Measurements from ENCODE around the gene TEFM. TPM values are rescaled to one million over a fixed set of nuclear protein-coding genes. Genes with fewer than 3 reads are reported as not detected.

TEFM gene
- total RNA-seq, 1 experiment from 2014 or later: 11.7 TPM

- H3K36me3 Mint-ChIP-seq (ENCODE audit: insufficient read depth in 1 of 3, low read depth in 3 of 3): peaks cover 30 to 65% (median 60%) of the 10 kb centered on the region in 3 experiments; a peak in 6 of 7 replicates
- no CpG with 5 or more reads among the region's 3 CpGs for WGBS (ENCODE audit: extremely low coverage, insufficient read length, low lambda C conversion rate)
- H3K27me3 ChIP-seq (ENCODE audit: insufficient read depth, low read length): no peaks in the 10 kb centered on the region
- H2AK5ac ChIP-seq (ENCODE audit: insufficient read length, low read length): no peak overlapping the region
- H3K4me1 ChIP-seq (ENCODE audit: insufficient read depth, low read length): no peaks in the 10 kb centered on the region
- H3K27ac ChIP-seq (ENCODE audit: insufficient read length, low read depth, low read length): no peak overlapping the region
- H3K14ac ChIP-seq (ENCODE audit: insufficient read depth, low read length): no peak overlapping the region
- H2BK15ac ChIP-seq (ENCODE audit: low read depth, low read length): no peak overlapping the region
- H3K4me2 ChIP-seq (ENCODE audit: insufficient read depth, insufficient read length, low read length): no peak overlapping the region
- no peak overlapping the region for H3K4ac ChIP-seq (ENCODE audit: low read depth, low read length)
- no peaks in the 10 kb centered on the region for H3K9me3 ChIP-seq (ENCODE audit: control insufficient read depth, low read depth, low read length)
- no peak overlapping the region for H3K56ac ChIP-seq (ENCODE audit: insufficient read length, low read depth, low read length)
- H3K27ac Mint-ChIP-seq: no peak overlapping the region
- no peak overlapping the region for H3K4me3 Mint-ChIP-seq
- H2BK120ac ChIP-seq (ENCODE audit: low read depth, low read length, poor library complexity, severe bottlenecking): no peak overlapping the region
- no peak overlapping the region for H3K9ac ChIP-seq (ENCODE audit: extremely low read depth, insufficient read length, low read length)
- no peak overlapping the region for H3T11ph ChIP-seq (ENCODE audit: low read length)
- H3K79me2 ChIP-seq (ENCODE audit: insufficient read depth, low read length): no peaks in the 10 kb centered on the region
- no peaks in the 10 kb centered on the region for H3K4me1 Mint-ChIP-seq
- no peak overlapping the region for H4K5ac ChIP-seq (ENCODE audit: insufficient read length, low read depth, low read length)
- H2BK5ac ChIP-seq (ENCODE audit: insufficient read length, low read length): no peak overlapping the region
- no peaks in the 10 kb centered on the region for H3K79me1 ChIP-seq (ENCODE audit: insufficient read depth, low read depth, low read length, poor library complexity, severe bottlenecking)
- H3K23ac ChIP-seq (ENCODE audit: insufficient read length, low read depth, low read length): no peak overlapping the region
- TF ChIP-seq CTCF (conservative IDR thresholded peaks at IDR 0.05): no peak
- no peak overlapping the region for H2BK20ac ChIP-seq (ENCODE audit: low read depth, low read length, poor library complexity, severe bottlenecking)
- no peaks in the 10 kb centered on the region for H3K9me3 Mint-ChIP-seq
- H4K8ac ChIP-seq (replicated peaks; ENCODE audit: insufficient read length, low read depth, low read length): no peak overlapping the region
- no peak for DNase-seq
- no peak overlapping the region for H2BK12ac ChIP-seq (ENCODE audit: insufficient read length, low read depth, low read length)
- no peak overlapping the region for H3K18ac ChIP-seq (ENCODE audit: insufficient read length, low read depth, low read length)
- H2AFZ ChIP-seq (ENCODE audit: low read length): no peak overlapping the region
- no peaks in the 10 kb centered on the region for H4K20me1 ChIP-seq (ENCODE audit: control insufficient read depth, insufficient read depth, insufficient read length)
- no peaks in the 10 kb centered on the region for H3K23me2 ChIP-seq (ENCODE audit: insufficient read length, low read depth, low read length, poor library complexity, severe bottlenecking)
- H3K27me3 Mint-ChIP-seq (ENCODE audit: low read depth): no peaks in the 10 kb centered on the region
- no peak overlapping the region for H4K91ac ChIP-seq (ENCODE audit: insufficient read length, low read depth, low read length)
These were observed 51.9 kb downstream of the TEFM start for GRCh38 chr17:30854146-30854545.

Other genes with a start within 250 kb of the TEFM start
- 18.1 TPM in 2 replicates for gene CRLF3, start 81.5 kb downstream of the TEFM start, total RNA-seq (2021)
- 24.6 and 27.0 TPM in 2 replicates for gene ATAD5, start 74.3 kb downstream of the TEFM start, total RNA-seq (2021)
- 1.2 and 1.6 TPM in 2 replicates for gene ADAP2, start 15.7 kb upstream of the TEFM start, total RNA-seq (2021)
- 8.0 TPM in 2 replicates for gene RNF135, start 64.8 kb upstream of the TEFM start, total RNA-seq (2021)
- 37.9 and 38.1 TPM in 2 replicates for gene NF1, start 188.7 kb upstream of the TEFM start, total RNA-seq (2021)

Measured in H9 (cell line).